Lung (tissue), 13 donors: Measurements from ENCODE around the gene CSNK2A1. TPM values are rescaled to one million over a fixed set of nuclear protein-coding genes. Genes with fewer than 3 reads are reported as not detected.

ENCODE experiments used
- ATAC-seq: fragments of 200-7000 bp; cut with Tn5 transposase; one replicate; pipeline ENCODE4 v1.9.1; 2020; ENCODE audit warnings: moderate number of reproducible peaks; ENCODE audit not compliant: insufficient read depth, low FRiP score
- DNase-seq, 3 donors: peaks; one replicate each; pipeline ENCODE4 v3.0.0-alpha.2; 2013 to 2017
- H3K27ac ChIP-seq, 2 donors: one replicate each; pipeline ENCODE4 v1.5.1; 2013; ENCODE audit warnings: mild to moderate bottlenecking in 2 of 2, moderate library complexity in 2 of 2, control low read depth in 1 of 2, inconsistent platforms in 1 of 2, low read depth in 1 of 2, low read length in 1 of 2
- H3K27me3 ChIP-seq, 3 donors: one replicate each; pipeline ENCODE4 v1.5.1; 2013; ENCODE audit warnings: low read length in 2 of 3; ENCODE audit not compliant: control insufficient read depth in 3 of 3, insufficient read depth in 3 of 3
- H3K36me3 ChIP-seq, 4 donors: one replicate each; pipeline ENCODE4 v1.5.1; 2013; ENCODE audit warnings: low read length in 4 of 4, mild to moderate bottlenecking in 1 of 4, moderate library complexity in 1 of 4; ENCODE audit not compliant: control insufficient read depth in 4 of 4, insufficient read depth in 4 of 4
- H3K4me1 ChIP-seq, 5 donors: one replicate each; pipeline ENCODE4 v1.5.1; 2013; ENCODE audit warnings: low read length in 5 of 5, mild to moderate bottlenecking in 2 of 5, moderate library complexity in 1 of 5; ENCODE audit not compliant: control insufficient read depth in 5 of 5, insufficient read depth in 5 of 5
- H3K4me3 ChIP-seq: one replicate; pipeline ENCODE4 v1.5.1; 2013; ENCODE audit warnings: mild to moderate bottlenecking, control low read depth, moderate library complexity
- H3K9ac ChIP-seq, 2 donors: one replicate each; pipeline ENCODE4 v1.5.1; 2013; ENCODE audit warnings: low read length in 2 of 2, control low read depth in 1 of 2; ENCODE audit not compliant: insufficient read depth in 1 of 2
- H3K9me3 ChIP-seq, 4 donors: one replicate each; pipeline ENCODE4 v1.5.1; 2013; ENCODE audit warnings: low read length in 3 of 4, mild to moderate bottlenecking in 1 of 4, moderate library complexity in 1 of 4; ENCODE audit not compliant: control insufficient read depth in 4 of 4, insufficient read depth in 3 of 4
- WGBS, 2 donors: extraction: QIAGEN DNeasy Blood & Tissue Kit; methylation state at CpG; one replicate each; pipeline ENCODE4 v1.1.7; 2013; 5-methylcytosine and 5-hydroxymethylcytosine counted together
- polyA plus RNA-seq, 2 donors: library from polyadenylated mRNA; stranded (reverse); fragments of 200-250 nt; gene quantifications; one replicate each; pipeline ENCODE4 v1.2.1, GENCODE V29; 2013
- small RNA-seq: library from RNA; depleted of rRNA; stranded (forward); fragments of <200 nt; gene quantifications from one replicate; pipeline ENCODE3, GENCODE V24; 2014; ENCODE audit warnings: low replicate concordance
- total RNA-seq, 2 donors: library from RNA; depleted of rRNA in 1 of 2; stranded (reverse); fragments of >200 nt in 1 of 2; gene quantifications; one replicate each; pipeline ENCODE4 v1.2.1, GENCODE V29; 2014 to 2021
- TF ChIP-seq, protein P1 (sequence below): IDR thresholded peaks from 2 replicates; pipeline ENCODE4 v1.5.1; 2012; ENCODE audit warnings: mild to moderate bottlenecking; ENCODE audit errors: control extremely low read depth, extremely low read depth
- donor health status: control.
- donor health status: control.
- donor health status: Bipolar disorder and iron deficiency.
- donor health status: healthy.
- donor health status: DM: yes; HTN: yes; CAD: no.

Gene CSNK2A1
- total and polyA plus RNA-seq, 4 donors, result 20.5 to 186 (median 60.7) TPM

DNA sequence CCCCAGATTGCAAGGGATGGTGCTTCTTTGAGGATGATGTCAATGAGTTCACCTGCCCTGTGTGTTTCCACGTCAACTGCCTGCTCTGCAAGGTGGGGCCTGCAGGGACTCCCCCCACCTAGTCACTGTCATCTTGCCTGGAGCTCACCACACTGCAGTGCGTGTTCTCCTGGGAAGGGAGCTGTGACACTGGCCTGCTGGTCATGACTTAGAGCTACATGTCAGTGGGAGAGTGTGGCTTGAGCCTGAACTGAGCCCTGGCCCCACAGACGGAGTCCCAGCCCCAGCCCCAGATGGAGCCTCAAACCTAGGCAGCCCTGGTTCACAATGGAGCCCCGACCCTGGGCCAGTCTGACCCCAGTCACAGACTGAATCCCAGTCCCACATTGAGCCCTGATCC, 116.2 kb downstream of the CSNK2A1 start:
- no peak overlapping the region for H3K27ac ChIP-seq
- 92 to 95% methylated on average over 4 of the region's 4 CpGs for WGBS, 2 donors
- no peak for ATAC-seq
- H3K4me3 ChIP-seq, result no peak overlapping the region
- peaks cover 3 to 54% (median 34%) of the 10 kb centered on the region in 4 donors for H3K36me3 ChIP-seq
- H3K9ac ChIP-seq, result no peak overlapping the region
- TF ChIP-seq, protein P1, sequence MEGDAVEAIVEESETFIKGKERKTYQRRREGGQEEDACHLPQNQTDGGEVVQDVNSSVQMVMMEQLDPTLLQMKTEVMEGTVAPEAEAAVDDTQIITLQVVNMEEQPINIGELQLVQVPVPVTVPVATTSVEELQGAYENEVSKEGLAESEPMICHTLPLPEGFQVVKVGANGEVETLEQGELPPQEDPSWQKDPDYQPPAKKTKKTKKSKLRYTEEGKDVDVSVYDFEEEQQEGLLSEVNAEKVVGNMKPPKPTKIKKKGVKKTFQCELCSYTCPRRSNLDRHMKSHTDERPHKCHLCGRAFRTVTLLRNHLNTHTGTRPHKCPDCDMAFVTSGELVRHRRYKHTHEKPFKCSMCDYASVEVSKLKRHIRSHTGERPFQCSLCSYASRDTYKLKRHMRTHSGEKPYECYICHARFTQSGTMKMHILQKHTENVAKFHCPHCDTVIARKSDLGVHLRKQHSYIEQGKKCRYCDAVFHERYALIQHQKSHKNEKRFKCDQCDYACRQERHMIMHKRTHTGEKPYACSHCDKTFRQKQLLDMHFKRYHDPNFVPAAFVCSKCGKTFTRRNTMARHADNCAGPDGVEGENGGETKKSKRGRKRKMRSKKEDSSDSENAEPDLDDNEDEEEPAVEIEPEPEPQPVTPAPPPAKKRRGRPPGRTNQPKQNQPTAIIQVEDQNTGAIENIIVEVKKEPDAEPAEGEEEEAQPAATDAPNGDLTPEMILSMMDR, result no peak
- no peak for DNase-seq
- H3K4me1 ChIP-seq, result no peaks in the 10 kb centered on the region
- no peaks in the 10 kb centered on the region for H3K9me3 ChIP-seq
- no peaks in the 10 kb centered on the region for H3K27me3 ChIP-seq

DNA sequence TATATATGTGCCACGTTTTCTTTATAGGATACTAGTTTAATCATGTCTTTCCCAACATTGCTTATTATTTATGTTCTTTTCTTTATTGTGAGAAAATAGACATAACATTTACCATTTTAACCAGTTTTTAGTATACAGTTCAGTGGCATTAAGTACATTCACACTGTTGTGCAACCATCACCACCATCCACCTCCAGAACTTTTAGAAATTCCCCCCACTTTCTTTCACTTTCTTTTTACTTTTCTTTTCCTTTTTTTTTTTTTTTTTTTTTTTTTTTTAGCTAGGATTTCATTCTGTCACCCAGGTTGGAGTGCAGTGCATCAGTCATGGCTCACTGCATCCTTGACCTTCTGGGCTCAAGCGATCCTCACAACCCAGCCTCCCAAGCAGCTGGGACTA, 117.0 kb downstream of the CSNK2A1 start:
- Histone ChIP-seq H3K9ac (no peak overlapping the region), H3K4me3 (no peak overlapping the region), H3K27ac (no peak overlapping the region), H3K9me3 (no peaks in the 10 kb centered on the region), H3K27me3 (no peaks in the 10 kb centered on the region), H3K4me1 (no peaks in the 10 kb centered on the region), H3K36me3 (peaks cover 3 to 55% (median 37%) of the 10 kb centered on the region in 4 donors)
- ATAC-seq (no peak), DNase-seq (no peak)
- TF ChIP-seq, protein P1, result no peak
- WGBS, 2 donors, result 96 to 100% methylated on average over 2 of the region's 2 CpGs

Small RNA genes within 50 kb of the gene (small RNA-seq; reads per million reads assigned to genes)
- gene RF00019, result not detected

Other genes with a start within 250 kb of the CSNK2A1 start
- 10 to 100 TPM; 15.3 to 27.8 TPM for gene ZCCHC3, start 246.2 kb downstream of the CSNK2A1 start, total RNA-seq
- gene ZCCHC3, start 246.2 kb downstream of the CSNK2A1 start, polyA plus RNA-seq, result 10 to 100 TPM; 10.4 to 12.0 TPM
- 10 to 100 TPM in 1 of 2 donors, 1 to 10 TPM in 1; 6.8 to 15.9 TPM for gene SOX12, start 218.2 kb downstream of the CSNK2A1 start, total RNA-seq
- 1 to 10 TPM; 2.7 to 4.1 TPM for gene SOX12, start 218.2 kb downstream of the CSNK2A1 start, polyA plus RNA-seq
- 10 to 100 TPM; 15.3 to 43.7 TPM for gene NRSN2, start 196.7 kb downstream of the CSNK2A1 start, total RNA-seq
- gene NRSN2, start 196.7 kb downstream of the CSNK2A1 start, polyA plus RNA-seq, result 10 to 100 TPM; 22.5 to 34.7 TPM
- 10 to 100 TPM in 1 of 2 donors, 1 to 10 TPM in 1; 7.6 to 39.4 TPM for gene TRIB3, start 163.0 kb downstream of the CSNK2A1 start, total RNA-seq
- 10 to 100 TPM; 29.9 to 36.5 TPM for gene TRIB3, start 163.0 kb downstream of the CSNK2A1 start, polyA plus RNA-seq
- gene RBCK1, start 135.5 kb downstream of the CSNK2A1 start, total RNA-seq, result 100 to 1,000 TPM in 1 of 2 donors, 10 to 100 TPM in 1; 58.3 to 102 TPM
- gene RBCK1, start 135.5 kb downstream of the CSNK2A1 start, polyA plus RNA-seq, result 100 to 1,000 TPM in 1 of 2 donors, 10 to 100 TPM in 1; 95.9 to 108 TPM
- 10 to 100 TPM; 33.8 to 42.4 TPM for gene TBC1D20, start 81.3 kb downstream of the CSNK2A1 start, total RNA-seq
- 10 to 100 TPM; 15.7 to 20.6 TPM for gene TBC1D20, start 81.3 kb downstream of the CSNK2A1 start, polyA plus RNA-seq
- under 1 TPM in 1 of 2 donors, not detected in 1; 0.82 TPM for gene TCF15, start 66.5 kb upstream of the CSNK2A1 start, total RNA-seq
- gene TCF15, start 66.5 kb upstream of the CSNK2A1 start, polyA plus RNA-seq, result under 1 TPM; 0.28 to 0.40 TPM
- gene SRXN1, start 109.4 kb upstream of the CSNK2A1 start, total RNA-seq, result 10 to 100 TPM in 1 of 2 donors, 1 to 10 TPM in 1; 6.1 to 32.7 TPM
- gene SRXN1, start 109.4 kb upstream of the CSNK2A1 start, polyA plus RNA-seq, result 10 to 100 TPM; 17.9 to 47.4 TPM
- not detected for gene SCRT2, start 132.0 kb upstream of the CSNK2A1 start, total RNA-seq
- not detected for gene SCRT2, start 132.0 kb upstream of the CSNK2A1 start, polyA plus RNA-seq
- 1 to 10 TPM; 2.2 to 2.7 TPM for gene SLC52A3, start 224.7 kb upstream of the CSNK2A1 start, total RNA-seq
- 1 to 10 TPM; 1.4 to 1.5 TPM for gene SLC52A3, start 224.7 kb upstream of the CSNK2A1 start, polyA plus RNA-seq